GM15510 (cell line): Measurements from ENCODE around the gene SPRED1.

Experiments used
- POLR2A ChIP-seq: IDR thresholded peaks from 3 replicates; pipeline ENCODE4 v1.6.1; 2011; ENCODE audit warnings: borderline replicate concordance; ENCODE audit not compliant: insufficient read length; ENCODE audit errors: extremely low read depth

SPRED1 gene

DNA sequence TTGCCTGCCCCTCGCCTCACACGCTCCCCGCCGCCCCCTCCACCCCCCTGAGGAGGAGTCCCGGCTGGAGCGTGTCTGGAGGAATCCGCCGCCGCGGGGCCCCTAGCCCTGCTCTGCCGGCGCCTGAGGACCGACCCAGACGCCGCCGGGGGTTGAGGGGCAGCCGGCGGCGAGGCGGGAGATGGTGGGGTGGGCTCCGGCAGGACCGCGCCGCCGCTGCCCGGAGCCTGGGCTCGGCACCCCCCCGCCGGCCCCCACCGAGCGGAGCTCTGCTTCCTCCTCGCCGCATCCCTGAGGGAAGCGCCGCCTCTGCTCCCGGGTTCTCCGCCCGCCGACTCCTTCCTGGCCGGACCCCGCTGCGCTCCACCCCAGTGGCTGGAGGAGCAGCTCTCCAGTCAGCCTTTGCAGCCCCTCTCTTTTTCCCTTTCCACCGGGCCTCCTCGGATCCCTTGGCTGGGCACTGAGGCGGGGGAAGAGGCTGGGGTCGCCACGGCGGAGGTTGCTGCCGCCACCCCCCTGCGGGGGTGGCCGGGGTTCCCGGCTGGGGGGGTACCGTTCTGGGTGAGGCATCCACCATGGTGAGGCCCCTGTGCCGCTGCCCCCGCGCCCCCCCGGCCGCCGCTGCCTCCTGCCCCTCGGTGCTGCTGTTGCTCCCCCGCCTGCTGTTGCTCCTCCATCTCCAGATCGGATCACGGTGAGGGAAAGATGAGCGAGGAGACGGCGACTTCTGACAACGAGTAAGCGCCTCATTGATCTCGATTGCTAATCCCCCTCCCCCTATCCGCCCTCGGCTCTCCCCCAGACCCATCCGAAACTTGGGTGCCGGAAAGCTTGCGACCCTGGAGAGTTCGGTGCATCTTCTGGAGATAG, at the start of gene SPRED1:
Gene SPRED1 (plus strand): TSS at position 356 of the 870 bp plus-strand sequence. CDS start 350 bp downstream, at position 706.
- TF ChIP-seq POLR2A, result no peak

- TF ChIP-seq POLR2A, result no peak
These were observed 46.9 kb upstream of the SPRED1 start for GRCh38 chr15:38205526-38206272.

DNA sequence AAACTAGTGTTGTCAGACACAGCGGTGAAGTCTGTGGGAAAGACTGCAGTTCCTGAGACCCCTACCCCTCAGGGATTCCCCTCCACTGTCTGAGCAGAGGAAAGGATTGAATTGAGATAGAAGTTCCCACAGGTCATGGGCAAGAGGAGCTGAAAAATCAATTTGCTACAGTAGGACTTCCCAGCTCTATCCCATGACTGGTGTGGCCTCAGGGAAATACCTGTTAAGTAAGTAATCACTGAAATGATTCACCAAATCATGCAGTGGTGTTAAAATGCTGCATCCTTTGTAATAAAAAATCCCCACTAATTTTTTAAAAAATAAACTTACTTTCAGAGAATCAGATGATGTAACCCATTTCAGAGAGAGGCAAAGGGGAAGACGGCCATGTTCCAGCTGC, 45.0 kb upstream of the SPRED1 start:
- TF ChIP-seq POLR2A, result no peak

GRCh38 chr15:38208206-38208605, 44.4 kb upstream of the SPRED1 start:
- no peak for TF ChIP-seq POLR2A

GRCh38 chr15:38208779-38209178, 43.9 kb upstream of the SPRED1 start:
- no peak for TF ChIP-seq POLR2A

DNA sequence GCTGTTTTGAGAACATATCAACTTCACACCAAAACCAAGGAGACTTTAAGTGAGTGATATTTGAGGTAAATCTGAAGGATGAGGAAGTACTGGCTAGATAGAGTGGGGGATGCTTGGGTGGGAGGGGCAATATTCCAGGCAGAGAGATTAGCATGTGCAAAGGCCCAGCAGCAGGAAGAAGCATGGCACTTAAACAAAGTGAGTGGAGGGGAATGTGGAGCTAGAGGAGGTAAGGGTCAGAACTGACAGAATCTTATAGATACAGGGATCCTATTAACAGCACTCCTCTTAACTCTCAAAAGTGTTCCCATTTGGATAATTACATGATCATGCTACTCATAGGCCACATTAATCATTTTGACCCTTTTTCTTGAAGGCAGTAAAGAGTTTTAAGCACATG, 41.4 kb upstream of the SPRED1 start:
- no peak for TF ChIP-seq POLR2A

GRCh38 chr15:38211811-38212210, 40.8 kb upstream of the SPRED1 start:
- TF ChIP-seq POLR2A, result no peak

DNA sequence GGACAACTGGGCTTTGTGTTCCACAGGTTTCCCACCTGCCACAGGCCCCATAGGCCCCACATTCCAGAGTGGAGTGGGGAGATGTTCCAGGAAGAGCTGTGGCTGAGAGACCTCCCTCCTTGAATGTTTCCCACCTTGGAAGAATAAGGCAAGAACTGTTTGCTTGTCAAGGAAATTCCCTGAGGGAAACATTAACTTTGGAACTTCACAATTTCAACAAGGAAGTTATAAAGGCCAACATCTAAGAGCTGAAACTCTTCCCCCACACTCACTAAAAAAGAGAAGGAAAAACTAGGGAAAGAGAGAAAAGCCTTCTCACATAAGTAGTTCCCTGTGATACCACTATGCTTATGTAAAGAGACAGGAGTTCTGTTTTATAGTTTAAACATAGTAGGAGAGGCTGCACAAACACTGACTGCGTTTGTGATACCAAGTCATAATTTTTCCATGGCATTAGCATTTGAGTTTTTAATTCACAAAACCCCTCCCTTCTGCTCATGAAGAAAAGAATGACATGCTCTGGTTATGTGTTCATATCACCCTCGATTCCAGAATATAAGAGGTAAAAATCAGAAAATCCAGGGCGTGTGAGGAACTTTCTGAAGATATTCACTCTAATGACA, 39.8 kb upstream of the SPRED1 start:
- TF ChIP-seq POLR2A, result no peak

- no peak for TF ChIP-seq POLR2A
These were observed 39.3 kb upstream of the SPRED1 start for GRCh38 chr15:38213356-38213755.

DNA sequence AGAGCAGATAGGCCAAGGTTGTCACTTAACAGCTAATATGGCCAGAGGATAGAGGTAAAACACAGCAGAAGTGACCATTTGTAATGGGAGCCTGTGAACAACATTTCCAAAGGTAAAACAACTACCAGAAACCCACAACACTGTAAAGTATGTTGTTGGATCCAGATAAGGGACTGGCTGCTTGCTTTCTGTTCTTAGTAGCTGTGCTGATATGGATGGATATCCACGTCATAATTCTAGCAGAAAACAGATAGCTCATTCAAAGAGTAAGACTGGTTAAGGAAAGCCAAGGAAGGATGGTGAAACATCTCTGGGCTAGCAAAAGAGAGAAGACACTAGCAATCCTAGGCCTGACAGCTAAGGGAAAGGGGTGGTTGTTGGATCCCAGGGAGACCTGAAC, 36.9 kb upstream of the SPRED1 start:
- TF ChIP-seq POLR2A, result no peak

DNA sequence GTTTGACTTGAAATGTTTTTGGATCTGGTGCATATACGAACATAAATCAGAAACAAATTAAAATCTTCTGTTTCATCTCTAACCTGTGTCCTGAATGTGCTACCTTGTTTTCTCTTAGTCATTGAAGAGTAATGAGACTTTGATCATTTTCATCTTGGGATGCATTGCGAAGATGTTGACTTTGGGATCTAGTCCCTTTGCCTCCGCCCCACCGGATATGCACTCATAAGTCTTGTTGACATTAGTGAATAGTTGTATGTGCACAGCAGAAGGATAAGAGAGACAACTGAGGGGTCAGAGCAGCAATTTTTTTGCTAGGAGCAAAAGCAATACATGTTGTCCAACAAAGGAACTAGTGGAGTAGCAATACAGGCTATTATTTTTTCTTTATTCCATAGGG, 35.9 kb upstream of the SPRED1 start:
- TF ChIP-seq POLR2A, result no peak

DNA sequence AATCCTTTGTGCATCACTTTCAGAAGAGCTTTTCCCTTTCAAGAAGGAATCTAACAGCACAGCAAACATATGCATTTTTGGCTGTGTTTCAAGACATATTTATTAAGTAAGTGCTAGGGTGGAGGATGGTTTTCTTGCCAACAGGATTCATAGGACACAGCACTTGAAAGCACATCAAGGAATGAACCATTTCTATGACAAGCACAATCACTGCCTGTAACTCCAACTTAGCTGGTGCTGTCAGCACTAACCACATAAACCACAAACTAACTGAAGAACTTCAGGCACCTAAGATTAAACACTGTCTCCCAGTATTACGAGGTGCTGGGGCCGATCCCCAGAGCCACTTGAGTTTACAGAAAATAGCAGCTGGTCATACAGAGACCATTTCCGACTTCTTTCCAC, 35.4 kb upstream of the SPRED1 start:
- TF ChIP-seq POLR2A, result no peak

- no peak for TF ChIP-seq POLR2A
These were observed 34.6 kb upstream of the SPRED1 start for GRCh38 chr15:38217788-38218609.

- TF ChIP-seq POLR2A, result no peak
These were observed 31.9 kb upstream of the SPRED1 start for GRCh38 chr15:38220606-38221273.

DNA sequence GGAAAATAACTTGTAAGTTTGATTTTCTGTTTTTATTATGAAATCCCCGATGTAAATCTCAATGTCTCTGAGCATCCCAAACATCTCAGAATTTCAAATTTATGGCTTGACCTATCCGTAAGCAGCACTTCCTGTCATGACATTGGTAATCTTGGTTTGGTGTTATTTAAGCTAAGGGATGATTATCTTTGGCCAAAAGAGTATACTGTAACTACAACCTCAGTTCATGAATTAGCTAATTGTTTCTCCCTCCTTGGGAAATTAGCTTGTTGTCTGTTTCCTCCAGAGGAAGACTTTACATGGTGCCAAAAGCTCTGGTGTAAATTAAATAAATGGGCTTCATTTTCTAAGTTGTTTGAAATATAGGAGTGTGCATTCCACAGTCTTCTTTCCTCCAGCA, 28.1 kb upstream of the SPRED1 start:
- TF ChIP-seq POLR2A, result no peak

- TF ChIP-seq POLR2A, result no peak
These were observed 27.3 kb upstream of the SPRED1 start for GRCh38 chr15:38225381-38225780.
